Measurements from ENCODE around the gene HOMER2. TPM values are rescaled to one million over a fixed set of nuclear protein-coding genes. Genes with fewer than 3 reads are reported as not detected.

Gene HOMER2
- total and polyA plus RNA-seq, 2 of the 4 experiments (the other 2 are of a cell fraction), result 0.54 to 0.79 TPM

DNA sequence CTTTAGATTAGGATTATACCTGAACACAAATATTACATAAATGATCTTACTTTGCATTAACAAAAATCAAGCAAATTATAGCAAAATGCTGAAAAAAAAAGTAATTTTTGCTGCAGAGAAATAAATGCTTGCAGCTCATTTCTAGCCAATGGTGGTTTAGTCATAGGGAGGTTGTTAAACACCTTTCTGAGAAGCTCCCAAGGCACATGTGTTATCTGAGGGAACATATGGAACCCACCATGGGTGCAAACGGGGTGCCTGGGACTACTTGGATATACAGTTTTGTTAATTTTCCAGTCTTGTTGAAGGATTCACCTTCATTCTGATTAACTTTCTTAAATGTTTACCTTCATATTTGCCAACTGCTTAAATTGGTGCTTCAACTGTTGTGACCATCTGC lies 24.6 kb upstream of the HOMER2 start:
- Histone ChIP-seq H4K20me1 (ENCODE audit: insufficient read depth, low read length) (no peaks in the 10 kb centered on the region), H2AK5ac (ENCODE audit: low read depth, low read length) (no peak overlapping the region), H4K8ac (ENCODE audit: low read depth in 2 of 2, low read length in 2 of 2) (no peak overlapping the region), H3K9me1 (ENCODE audit: insufficient read depth, low read length) (no peaks in the 10 kb centered on the region), H3K4me3 (ENCODE audit: insufficient read depth, low read depth, low read length) (no peak overlapping the region), H3K18ac (ENCODE audit: low read depth, low read length) (no peak overlapping the region), H4K5ac (ENCODE audit: low read depth, low read length) (no peak overlapping the region), H3K56ac (ENCODE audit: extremely low read depth, insufficient read depth, low read length) (no peak overlapping the region), H3K23ac (ENCODE audit: low read depth, low read length) (no peak overlapping the region), H3K4me1 (ENCODE audit: control insufficient read depth, insufficient read depth, low read length) (no peaks in the 10 kb centered on the region), H3K79me1 (ENCODE audit: low read depth in 1 of 2, low read length in 2 of 2) (no peaks in the 10 kb centered on the region), H3K9me3 (ENCODE audit: control insufficient read depth, insufficient read depth, low read length) (no peaks in the 10 kb centered on the region), H2AK9ac (replicated peaks; ENCODE audit: low read depth, low read length, poor library complexity) (no peak overlapping the region), H3K9ac (ENCODE audit: low read depth, low read length) (no peak overlapping the region), H3K27ac (ENCODE audit: insufficient read depth, low read length) (no peak overlapping the region), H2BK120ac (ENCODE audit: low read depth, low read length) (no peak overlapping the region), H3K14ac (replicated peaks; ENCODE audit: low read depth, low read length) (no peak overlapping the region), H4K91ac (ENCODE audit: insufficient read depth, low read depth, low read length) (no peak overlapping the region), H2BK15ac (ENCODE audit: low read depth, low read length) (no peak overlapping the region), H2BK5ac (ENCODE audit: low read depth, low read length, poor library complexity, severe bottlenecking) (no peak overlapping the region), H2AFZ (replicated peaks; ENCODE audit: low read length, poor library complexity) (no peak overlapping the region), H2BK20ac (ENCODE audit: low read depth, low read length) (no peak overlapping the region), H3K4ac (ENCODE audit: low read depth, low read length) (no peak overlapping the region), H3K27me3 (ENCODE audit: control insufficient read depth, insufficient read depth, low read length) (no peaks in the 10 kb centered on the region), H3K36me3 (ENCODE audit: control insufficient read depth, insufficient read depth, low read length) (no peaks in the 10 kb centered on the region), H3K4me2 (ENCODE audit: low read depth, low read length) (no peak overlapping the region)
- POLR2A ChIA-PET (ENCODE audit: unreplicated experiment), result no interaction called here
- no CpG with 5 or more reads among the region's 1 CpG for WGBS, 2 experiments (ENCODE audit: extremely low coverage in 2 of 2, insufficient read length in 1 of 2)
- ATAC-seq (ENCODE audit: low read depth) (no peak), DNase-seq (no peak)
- TF ChIP-seq BHLHE40 (IDR thresholded peaks at IDR 0.05; ENCODE audit: low read depth, low read length) (no peak), FOS (IDR thresholded peaks at IDR 0.05; ENCODE audit: low read depth, low read length) (no peak), RAD21 (IDR thresholded peaks at IDR 0.05; ENCODE audit: low read length) (no peak), RFX5 (IDR thresholded peaks at IDR 0.05; ENCODE audit: low read depth, low read length) (no peak), POLR2A (IDR thresholded peaks at IDR 0.05; ENCODE audit: low read depth, low read length) (no peak), RCOR1 (IDR thresholded peaks at IDR 0.05; ENCODE audit: insufficient replicate concordance, low read length) (no peak), NFE2L2 (IDR thresholded peaks at IDR 0.05; ENCODE audit: low read depth, low read length) (no peak), MXI1 (IDR thresholded peaks at IDR 0.05; ENCODE audit: borderline replicate concordance, low read depth, low read length) (no peak), CEBPB (IDR thresholded peaks at IDR 0.05; ENCODE audit: low read depth, low read length) (no peak), MAZ (IDR thresholded peaks at IDR 0.05; ENCODE audit: borderline replicate concordance, low read depth, low read length) (no peak), MAFK (IDR thresholded peaks at IDR 0.05; ENCODE audit: low read depth, low read length) (no peak), SMC3 (IDR thresholded peaks at IDR 0.05; ENCODE audit: low read depth, low read length) (no peak), CHD1 (IDR thresholded peaks at IDR 0.05; ENCODE audit: low read depth, low read length) (no peak)
- TF ChIP-seq, protein P1, sequence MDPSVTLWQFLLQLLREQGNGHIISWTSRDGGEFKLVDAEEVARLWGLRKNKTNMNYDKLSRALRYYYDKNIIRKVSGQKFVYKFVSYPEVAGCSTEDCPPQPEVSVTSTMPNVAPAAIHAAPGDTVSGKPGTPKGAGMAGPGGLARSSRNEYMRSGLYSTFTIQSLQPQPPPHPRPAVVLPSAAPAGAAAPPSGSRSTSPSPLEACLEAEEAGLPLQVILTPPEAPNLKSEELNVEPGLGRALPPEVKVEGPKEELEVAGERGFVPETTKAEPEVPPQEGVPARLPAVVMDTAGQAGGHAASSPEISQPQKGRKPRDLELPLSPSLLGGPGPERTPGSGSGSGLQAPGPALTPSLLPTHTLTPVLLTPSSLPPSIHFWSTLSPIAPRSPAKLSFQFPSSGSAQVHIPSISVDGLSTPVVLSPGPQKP (IDR thresholded peaks at IDR 0.05; ENCODE audit: borderline replicate concordance, low read depth, low read length), result no peak
- TF ChIP-seq, protein P2, sequence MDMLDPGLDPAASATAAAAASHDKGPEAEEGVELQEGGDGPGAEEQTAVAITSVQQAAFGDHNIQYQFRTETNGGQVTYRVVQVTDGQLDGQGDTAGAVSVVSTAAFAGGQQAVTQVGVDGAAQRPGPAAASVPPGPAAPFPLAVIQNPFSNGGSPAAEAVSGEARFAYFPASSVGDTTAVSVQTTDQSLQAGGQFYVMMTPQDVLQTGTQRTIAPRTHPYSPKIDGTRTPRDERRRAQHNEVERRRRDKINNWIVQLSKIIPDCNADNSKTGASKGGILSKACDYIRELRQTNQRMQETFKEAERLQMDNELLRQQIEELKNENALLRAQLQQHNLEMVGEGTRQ (IDR thresholded peaks at IDR 0.05; ENCODE audit: low read depth, low read length), result no peak
- TF ChIP-seq, protein P3, sequence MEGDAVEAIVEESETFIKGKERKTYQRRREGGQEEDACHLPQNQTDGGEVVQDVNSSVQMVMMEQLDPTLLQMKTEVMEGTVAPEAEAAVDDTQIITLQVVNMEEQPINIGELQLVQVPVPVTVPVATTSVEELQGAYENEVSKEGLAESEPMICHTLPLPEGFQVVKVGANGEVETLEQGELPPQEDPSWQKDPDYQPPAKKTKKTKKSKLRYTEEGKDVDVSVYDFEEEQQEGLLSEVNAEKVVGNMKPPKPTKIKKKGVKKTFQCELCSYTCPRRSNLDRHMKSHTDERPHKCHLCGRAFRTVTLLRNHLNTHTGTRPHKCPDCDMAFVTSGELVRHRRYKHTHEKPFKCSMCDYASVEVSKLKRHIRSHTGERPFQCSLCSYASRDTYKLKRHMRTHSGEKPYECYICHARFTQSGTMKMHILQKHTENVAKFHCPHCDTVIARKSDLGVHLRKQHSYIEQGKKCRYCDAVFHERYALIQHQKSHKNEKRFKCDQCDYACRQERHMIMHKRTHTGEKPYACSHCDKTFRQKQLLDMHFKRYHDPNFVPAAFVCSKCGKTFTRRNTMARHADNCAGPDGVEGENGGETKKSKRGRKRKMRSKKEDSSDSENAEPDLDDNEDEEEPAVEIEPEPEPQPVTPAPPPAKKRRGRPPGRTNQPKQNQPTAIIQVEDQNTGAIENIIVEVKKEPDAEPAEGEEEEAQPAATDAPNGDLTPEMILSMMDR (conservative IDR thresholded peaks at IDR 0.05; ENCODE audit: low read depth, low read length), result no peak
- BruUV-seq (replicated peaks), result no TSS peak
- CTCF ChIA-PET, result interaction anchor here (0.7 kb wide), 1 partner anchor 582 kb away, joined by 6 read pairs; no protein-coding TSS in a partner anchor
- intact Hi-C loops (cut with micrococcal nuclease) (no loop called here), dilution Hi-C loops (cut with HindIII; ENCODE audit: low sequenced_read_pairs, unreplicated experiment) (no loop called here), in situ Hi-C loops (cut with MboI; ENCODE audit: low sequenced_read_pairs) (no loop called here)
